IPS-15b (cell line): ENCODE results near the gene FNTB.

Source experiments
- H3K27me3 ChIP-seq: one replicate; pipeline ENCODE4 v1.6.1; 2013; ENCODE audit warnings: low read length; ENCODE audit not compliant: control insufficient read depth, insufficient read depth
- H3K36me3 ChIP-seq: one replicate; pipeline ENCODE4 v1.6.1; 2013; ENCODE audit warnings: low read length; ENCODE audit not compliant: control insufficient read depth, insufficient read depth
- H3K4me1 ChIP-seq: one replicate; pipeline ENCODE4 v1.6.1; 2013; ENCODE audit warnings: mild to moderate bottlenecking, low read length; ENCODE audit not compliant: control insufficient read depth, insufficient read depth
- H3K4me3 ChIP-seq: one replicate; pipeline ENCODE4 v1.5.1; 2013; ENCODE audit warnings: low read depth, low read length
- H3K9ac ChIP-seq: one replicate; pipeline ENCODE4 v1.6.1; 2013; ENCODE audit warnings: low read depth, mild to moderate bottlenecking, low read length
- H3K9me3 ChIP-seq: one replicate; pipeline ENCODE4 v1.6.1; 2013; ENCODE audit warnings: mild to moderate bottlenecking, low read length; ENCODE audit not compliant: control insufficient read depth, insufficient read depth

Gene FNTB

GRCh38 chr14:64970041-64970440 is 16.7 kb upstream of the FNTB start:
- H3K4me3 ChIP-seq = no peak overlapping the region
- H3K9me3 ChIP-seq = no peaks in the 10 kb centered on the region
- peaks cover 3% of the 10 kb centered on the region for H3K36me3 ChIP-seq
- H3K27me3 ChIP-seq = no peaks in the 10 kb centered on the region
- H3K4me1 ChIP-seq = peaks cover 20% of the 10 kb centered on the region
- H3K9ac ChIP-seq = no peak overlapping the region

- no peaks in the 10 kb centered on the region for H3K27me3 ChIP-seq
- H3K36me3 ChIP-seq = no peaks in the 10 kb centered on the region
- H3K9me3 ChIP-seq = no peaks in the 10 kb centered on the region
- H3K4me1 ChIP-seq = peaks cover 20% of the 10 kb centered on the region
- H3K4me3 ChIP-seq = peak overlapping the region; percentile 74
- no peak overlapping the region for H3K9ac ChIP-seq
Measured at GRCh38 chr14:64970776-64971477, 15.8 kb upstream of the FNTB start.

- peaks cover 20% of the 10 kb centered on the region for H3K4me1 ChIP-seq
- H3K9me3 ChIP-seq = no peaks in the 10 kb centered on the region
- H3K36me3 ChIP-seq = no peaks in the 10 kb centered on the region
- no peak overlapping the region for H3K9ac ChIP-seq
- H3K4me3 ChIP-seq = peak overlapping the region; percentile 74
- no peaks in the 10 kb centered on the region for H3K27me3 ChIP-seq
Measured at GRCh38 chr14:64971491-64971942, 15.2 kb upstream of the FNTB start.

GRCh38 chr14:64971943-64972791 is 14.5 kb upstream of the FNTB start, which contains the start of gene RAB15:
Gene RAB15 (minus strand): TSS chr14:64972336. CDS start chr14:64972076, 260 bp downstream.
- Histone ChIP-seq H3K4me1 (peaks cover 20% of the 10 kb centered on the region), H3K9me3 (no peaks in the 10 kb centered on the region), H3K36me3 (no peaks in the 10 kb centered on the region), H3K27me3 (no peaks in the 10 kb centered on the region), H3K9ac (no peak within 1 kb of the TSS), H3K4me3 (peak within 1 kb of the TSS; percentile 74)

GRCh38 chr14:64973026-64973442 is 13.7 kb upstream of the FNTB start:
- Histone ChIP-seq H3K4me3 (peak overlapping the region; percentile 74), H3K9me3 (no peaks in the 10 kb centered on the region), H3K27me3 (no peaks in the 10 kb centered on the region), H3K9ac (no peak overlapping the region), H3K36me3 (no peaks in the 10 kb centered on the region), H3K4me1 (peaks cover 19% of the 10 kb centered on the region)

- no peaks in the 10 kb centered on the region for H3K27me3 ChIP-seq
- no peak overlapping the region for H3K9ac ChIP-seq
- H3K4me1 ChIP-seq = peaks cover 17% of the 10 kb centered on the region
- no peak overlapping the region for H3K4me3 ChIP-seq
- H3K9me3 ChIP-seq = no peaks in the 10 kb centered on the region
- no peaks in the 10 kb centered on the region for H3K36me3 ChIP-seq
Measured at GRCh38 chr14:64973826-64974225, 12.9 kb upstream of the FNTB start.

GRCh38 chr14:64974563-64974962 is 12.1 kb upstream of the FNTB start:
- Histone ChIP-seq H3K4me1 (peaks cover 16% of the 10 kb centered on the region), H3K36me3 (no peaks in the 10 kb centered on the region), H3K9ac (no peak overlapping the region), H3K9me3 (no peaks in the 10 kb centered on the region), H3K27me3 (no peaks in the 10 kb centered on the region), H3K4me3 (peak overlapping the region; percentile 26)

- H3K4me3 ChIP-seq = no peak overlapping the region
- H3K9ac ChIP-seq = no peak overlapping the region
- H3K27me3 ChIP-seq = no peaks in the 10 kb centered on the region
- H3K36me3 ChIP-seq = no peaks in the 10 kb centered on the region
- no peaks in the 10 kb centered on the region for H3K9me3 ChIP-seq
- peaks cover 6% of the 10 kb centered on the region for H3K4me1 ChIP-seq
Measured at GRCh38 chr14:64979336-64980074, 7.2 kb upstream of the FNTB start.

- Histone ChIP-seq H3K4me1 (peaks cover 3% of the 10 kb centered on the region), H3K36me3 (no peaks in the 10 kb centered on the region), H3K27me3 (peaks cover 3% of the 10 kb centered on the region), H3K9ac (no peak overlapping the region), H3K9me3 (no peaks in the 10 kb centered on the region), H3K4me3 (peak overlapping the region; percentile 48)
Measured at GRCh38 chr14:64983439-64984310, 3.0 kb upstream of the FNTB start.

GRCh38 chr14:64987438-64987767 is 708 bp downstream of the FNTB start:
- H3K27me3 ChIP-seq = peaks cover 3% of the 10 kb centered on the region
- H3K9ac ChIP-seq = peak overlapping the region; percentile 95
- H3K36me3 ChIP-seq = no peaks in the 10 kb centered on the region
- no peaks in the 10 kb centered on the region for H3K4me1 ChIP-seq
- no peaks in the 10 kb centered on the region for H3K9me3 ChIP-seq
- peak overlapping the region; percentile 92 for H3K4me3 ChIP-seq

- H3K9ac ChIP-seq = no peak overlapping the region
- no peaks in the 10 kb centered on the region for H3K9me3 ChIP-seq
- H3K4me1 ChIP-seq = no peaks in the 10 kb centered on the region
- H3K4me3 ChIP-seq = no peak overlapping the region
- H3K27me3 ChIP-seq = peaks cover 3% of the 10 kb centered on the region
- H3K36me3 ChIP-seq = no peaks in the 10 kb centered on the region
Measured at GRCh38 chr14:64990296-64990695, 3.6 kb downstream of the FNTB start.
